Central memory CD8-positive, alpha-beta T cell (primary cell): ENCODE measurements around the gene CILP2.

Experiments
- ATAC-seq: fragments of 150-1000 bp; cut with Tn5 transposase; replicated peaks from 2 replicates; pipeline ENCODE4 v1.10.0; 2022; ENCODE audit warnings: mild to moderate bottlenecking, moderate FRiP score, moderate number of reproducible peaks; ENCODE audit not compliant: poor library complexity, severe bottlenecking; ENCODE audit errors: extremely low read depth
- DNase-seq, 2 donors: peaks; one replicate each; pipeline ENCODE4 v3.0.0; 2021; ENCODE audit warnings: low spot score in 2 of 2
- H3K27ac Mint-ChIP-seq: one replicate; pipeline ENCODE4 v1.8.0; 2022; ENCODE audit warnings: low read depth, mild to moderate bottlenecking, moderate library complexity, mixed read lengths
- H3K27me3 Mint-ChIP-seq: one replicate; pipeline ENCODE4 v1.8.0; 2022; ENCODE audit warnings: mixed read lengths
- H3K36me3 Mint-ChIP-seq: one replicate; pipeline ENCODE4 v1.8.0; 2022; ENCODE audit warnings: mild to moderate bottlenecking, moderate library complexity, mixed read lengths; ENCODE audit not compliant: insufficient read depth
- H3K4me1 Mint-ChIP-seq: one replicate; pipeline ENCODE4 v1.8.0; 2022; ENCODE audit warnings: mixed read lengths
- H3K4me3 Mint-ChIP-seq: one replicate; pipeline ENCODE4 v1.8.0; 2022; ENCODE audit warnings: mild to moderate bottlenecking, moderate library complexity, mixed read lengths
- H3K9me3 Mint-ChIP-seq: one replicate; pipeline ENCODE4 v1.8.0; 2022; ENCODE audit warnings: mixed read lengths

Gene CILP2, protein sequence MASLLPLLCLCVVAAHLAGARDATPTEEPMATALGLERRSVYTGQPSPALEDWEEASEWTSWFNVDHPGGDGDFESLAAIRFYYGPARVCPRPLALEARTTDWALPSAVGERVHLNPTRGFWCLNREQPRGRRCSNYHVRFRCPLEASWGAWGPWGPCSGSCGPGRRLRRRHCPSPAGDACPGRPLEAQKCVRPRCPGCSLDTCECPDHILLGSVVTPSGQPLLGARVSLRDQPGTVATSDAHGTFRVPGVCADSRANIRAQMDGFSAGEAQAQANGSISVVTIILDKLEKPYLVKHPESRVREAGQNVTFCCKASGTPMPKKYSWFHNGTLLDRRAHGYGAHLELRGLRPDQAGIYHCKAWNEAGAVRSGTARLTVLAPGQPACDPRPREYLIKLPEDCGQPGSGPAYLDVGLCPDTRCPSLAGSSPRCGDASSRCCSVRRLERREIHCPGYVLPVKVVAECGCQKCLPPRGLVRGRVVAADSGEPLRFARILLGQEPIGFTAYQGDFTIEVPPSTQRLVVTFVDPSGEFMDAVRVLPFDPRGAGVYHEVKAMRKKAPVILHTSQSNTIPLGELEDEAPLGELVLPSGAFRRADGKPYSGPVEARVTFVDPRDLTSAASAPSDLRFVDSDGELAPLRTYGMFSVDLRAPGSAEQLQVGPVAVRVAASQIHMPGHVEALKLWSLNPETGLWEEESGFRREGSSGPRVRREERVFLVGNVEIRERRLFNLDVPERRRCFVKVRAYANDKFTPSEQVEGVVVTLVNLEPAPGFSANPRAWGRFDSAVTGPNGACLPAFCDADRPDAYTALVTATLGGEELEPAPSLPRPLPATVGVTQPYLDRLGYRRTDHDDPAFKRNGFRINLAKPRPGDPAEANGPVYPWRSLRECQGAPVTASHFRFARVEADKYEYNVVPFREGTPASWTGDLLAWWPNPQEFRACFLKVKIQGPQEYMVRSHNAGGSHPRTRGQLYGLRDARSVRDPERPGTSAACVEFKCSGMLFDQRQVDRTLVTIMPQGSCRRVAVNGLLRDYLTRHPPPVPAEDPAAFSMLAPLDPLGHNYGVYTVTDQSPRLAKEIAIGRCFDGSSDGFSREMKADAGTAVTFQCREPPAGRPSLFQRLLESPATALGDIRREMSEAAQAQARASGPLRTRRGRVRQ

DNA sequence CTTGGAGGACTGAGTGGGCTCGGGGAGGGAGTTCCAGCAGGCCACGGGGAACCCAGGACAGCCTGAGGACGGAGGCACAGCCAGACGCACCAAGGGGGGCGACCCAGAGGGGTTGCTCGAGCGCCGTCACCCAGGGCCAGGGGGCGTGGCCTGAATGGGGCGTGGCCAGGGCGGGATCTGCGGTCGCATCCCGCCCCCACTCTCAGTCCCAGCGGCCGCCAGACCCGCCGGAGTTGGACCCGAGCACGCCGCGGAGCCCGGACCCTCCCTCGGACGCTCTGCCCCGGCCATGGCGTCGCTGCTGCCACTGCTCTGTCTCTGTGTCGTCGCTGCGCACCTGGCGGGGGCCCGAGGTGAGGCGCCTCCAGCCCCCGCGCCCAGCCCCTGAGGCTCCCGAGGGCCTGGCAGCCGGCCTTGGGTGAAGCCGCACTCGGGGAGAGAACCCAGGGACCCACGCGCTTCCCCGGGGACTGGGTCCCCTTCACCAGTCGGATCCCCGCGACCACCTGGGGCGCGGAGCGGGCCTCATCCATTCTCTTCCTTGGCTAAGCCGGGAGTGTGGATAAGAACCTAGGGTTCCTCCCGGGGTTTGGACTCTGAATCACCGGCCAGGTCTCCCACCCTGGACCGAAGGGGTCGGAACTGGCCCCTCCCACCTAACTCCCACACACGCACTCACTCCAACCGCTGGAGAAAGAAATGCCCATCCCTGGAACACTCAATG is at the start of gene CILP2:
TSS of gene CILP2 (plus strand) at position 205 of the 724 bp plus-strand sequence. CDS start at position 290, 85 bp downstream.
- H3K4me3 Mint-ChIP-seq: peak within 1 kb of the TSS; percentile 61
- peaks cover 11% of the 10 kb centered on the region for H3K27me3 Mint-ChIP-seq
- peaks cover 18% of the 10 kb centered on the region for H3K4me1 Mint-ChIP-seq
- peaks cover 7% of the 10 kb centered on the region for H3K36me3 Mint-ChIP-seq
- no peaks in the 10 kb centered on the region for H3K9me3 Mint-ChIP-seq
- peak within 1 kb of the TSS; percentile 74 for H3K27ac Mint-ChIP-seq
- ATAC-seq (no peak), DNase-seq (no peak)

DNA sequence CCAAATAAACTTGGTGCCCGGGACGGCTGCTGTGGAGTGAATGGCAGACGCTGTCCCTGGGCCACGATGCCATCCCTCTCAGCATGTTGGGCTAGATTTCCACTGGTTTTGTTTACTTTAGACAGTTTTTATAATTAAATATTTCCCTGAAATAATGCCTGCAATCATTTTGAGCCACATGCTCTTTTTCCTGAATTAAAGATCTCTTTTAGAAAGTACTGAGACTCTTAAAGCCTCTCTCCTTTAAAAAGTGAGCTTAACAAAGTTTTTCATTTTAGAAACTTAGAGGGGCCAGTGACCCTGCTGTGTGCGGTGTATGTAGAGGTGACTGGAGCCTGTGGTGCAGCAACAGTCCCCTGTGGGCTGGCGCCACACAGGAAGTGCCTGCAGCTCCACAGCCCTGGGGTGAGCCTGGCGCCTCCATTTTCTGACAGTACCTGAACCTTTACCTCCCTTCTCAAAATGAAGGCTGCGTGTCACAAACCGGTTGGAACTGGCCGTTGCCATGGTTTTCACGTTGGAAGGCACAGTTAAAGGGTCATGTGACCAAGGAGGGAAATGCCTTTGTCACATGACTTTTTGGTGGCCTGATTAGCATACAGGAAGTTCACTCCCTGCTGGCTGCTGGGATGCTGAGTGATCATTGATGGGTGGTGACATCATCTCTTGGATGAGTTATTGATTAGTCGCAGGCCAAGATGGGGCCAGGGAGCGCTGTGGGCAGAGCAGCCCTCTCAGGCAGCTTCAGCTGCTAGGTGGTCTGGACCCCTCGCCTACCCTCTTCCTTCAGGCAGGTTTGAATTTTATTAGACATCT is 49.0 kb upstream of the CILP2 start:
- H3K4me1 Mint-ChIP-seq: peaks cover 35% of the 10 kb centered on the region
- peak overlapping the region; percentile 97 for H3K27ac Mint-ChIP-seq

DNA sequence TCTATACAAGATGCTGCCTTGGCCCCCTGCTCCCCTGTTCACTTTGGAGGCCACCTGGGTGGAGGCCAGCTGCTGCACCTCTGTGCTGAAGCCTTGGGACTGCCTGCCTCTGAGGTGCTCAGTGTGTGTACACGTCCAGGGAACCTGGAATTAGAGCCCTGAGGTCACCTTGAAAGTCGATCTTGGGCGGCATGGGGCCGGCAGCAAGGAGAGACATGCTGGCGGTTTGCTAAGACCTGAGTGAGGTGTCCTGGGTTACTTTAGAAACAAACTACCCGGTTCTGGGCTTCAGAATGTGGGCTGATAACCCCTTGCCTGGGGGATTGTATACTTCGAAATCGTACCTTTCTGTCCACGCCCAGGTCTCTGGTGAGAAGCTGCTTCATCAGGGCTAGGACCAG is 48.3 kb upstream of the CILP2 start:
- peak; percentile 4 for ATAC-seq
- Mint-ChIP-seq H3K36me3 (peaks cover 31% of the 10 kb centered on the region), H3K27me3 (no peaks in the 10 kb centered on the region), H3K27ac (peak overlapping the region; percentile 97), H3K4me3 (peak overlapping the region; percentile 64), H3K4me1 (peaks cover 35% of the 10 kb centered on the region), H3K9me3 (no peaks in the 10 kb centered on the region)
- DNase-seq: peak in 1 of 2 donors; percentile 22

More for the DNA sequence above, 49.0 kb upstream of the CILP2 start:
- DNase-seq (peak; percentile 72 to 92), ATAC-seq (peak; percentile 97)
- peaks cover 27% of the 10 kb centered on the region for H3K36me3 Mint-ChIP-seq
- H3K4me3 Mint-ChIP-seq: peak overlapping the region; percentile 64
- no peaks in the 10 kb centered on the region for H3K27me3 Mint-ChIP-seq
- no peaks in the 10 kb centered on the region for H3K9me3 Mint-ChIP-seq

DNA sequence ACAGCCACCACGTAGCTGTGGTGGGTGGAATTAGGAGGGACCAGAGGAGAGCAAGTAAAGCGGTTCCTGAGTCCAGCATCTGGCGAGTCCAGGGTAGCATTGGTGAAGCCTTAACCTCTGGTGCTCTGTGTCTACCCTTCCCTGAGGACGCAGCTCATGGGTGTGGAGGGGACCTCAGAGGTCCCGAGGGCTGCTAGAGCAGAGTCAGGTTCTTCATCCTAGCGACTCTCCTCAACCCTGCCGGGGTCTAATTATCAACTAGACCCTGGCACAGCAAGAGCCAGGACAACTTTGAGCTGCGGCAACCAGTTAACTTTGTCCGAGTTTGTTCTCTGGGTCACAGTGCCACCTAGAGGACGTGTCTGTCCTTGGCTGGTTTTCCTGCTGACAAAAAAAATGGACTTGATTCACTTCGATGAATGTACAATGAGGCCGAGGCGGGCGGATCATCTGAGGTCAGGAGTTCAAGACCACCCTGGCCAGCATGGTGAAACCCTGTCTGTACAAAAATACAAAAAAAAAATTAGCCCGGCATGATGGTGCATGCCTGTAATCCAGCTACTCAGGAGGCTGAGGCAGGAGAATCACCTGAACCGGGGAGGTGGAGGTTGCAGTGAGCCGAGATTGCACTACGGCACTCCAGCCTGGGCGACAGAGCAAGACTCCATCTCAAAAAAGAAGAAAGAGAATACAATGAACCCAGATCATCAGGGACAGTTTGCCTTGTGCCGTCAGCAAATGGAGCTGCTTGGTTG is 47.7 kb upstream of the CILP2 start:
- peak overlapping the region; percentile 20 for H3K4me3 Mint-ChIP-seq
- peaks cover 35% of the 10 kb centered on the region for H3K4me1 Mint-ChIP-seq

DNA sequence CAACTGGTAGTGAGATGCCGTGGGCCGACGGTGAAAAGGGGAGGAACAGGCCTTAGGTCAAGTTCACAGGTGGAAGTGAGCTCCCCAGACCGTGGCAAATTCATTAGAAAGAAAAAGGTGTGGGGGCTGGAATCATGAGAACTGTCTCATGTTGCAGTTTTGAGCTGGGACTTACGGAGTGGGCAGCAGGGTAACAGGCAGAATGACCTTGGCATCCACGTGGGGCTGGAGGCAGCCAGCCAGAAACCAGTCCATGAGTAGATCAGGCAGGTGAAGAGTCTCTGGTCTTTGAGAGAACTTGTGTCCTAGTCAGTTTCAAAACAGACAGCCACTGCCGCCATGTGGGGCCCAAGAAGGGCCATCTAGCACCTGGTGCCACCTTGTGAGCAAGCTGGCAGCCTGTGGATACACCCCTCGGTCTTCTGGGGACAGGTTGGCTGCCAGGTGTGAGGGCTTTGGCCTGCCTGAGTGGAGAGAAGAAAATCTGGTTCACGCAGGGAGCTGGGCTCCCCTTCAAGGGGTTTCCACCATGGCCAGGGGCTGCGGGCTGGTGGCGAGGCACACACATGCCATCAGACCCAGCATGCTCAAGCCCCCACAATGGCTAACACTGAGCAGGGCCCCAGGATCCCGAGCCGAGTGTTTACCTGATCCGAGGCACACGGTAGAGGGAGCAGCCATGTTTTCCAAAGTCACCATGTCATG is 46.6 kb upstream of the CILP2 start:
- DNase-seq (no peak), ATAC-seq (no peak)
- Mint-ChIP-seq H3K9me3 (no peaks in the 10 kb centered on the region), H3K27me3 (no peaks in the 10 kb centered on the region), H3K4me1 (peaks cover 35% of the 10 kb centered on the region), H3K4me3 (no peak overlapping the region), H3K36me3 (peaks cover 42% of the 10 kb centered on the region), H3K27ac (no peak overlapping the region)

More for the DNA sequence above, 47.7 kb upstream of the CILP2 start:
- Mint-ChIP-seq H3K27me3 (no peaks in the 10 kb centered on the region), H3K36me3 (peaks cover 36% of the 10 kb centered on the region), H3K9me3 (no peaks in the 10 kb centered on the region), H3K27ac (peak overlapping the region; percentile 97)
- ATAC-seq: peak; percentile 13
- peak; percentile 77 to 79 for DNase-seq

DNA sequence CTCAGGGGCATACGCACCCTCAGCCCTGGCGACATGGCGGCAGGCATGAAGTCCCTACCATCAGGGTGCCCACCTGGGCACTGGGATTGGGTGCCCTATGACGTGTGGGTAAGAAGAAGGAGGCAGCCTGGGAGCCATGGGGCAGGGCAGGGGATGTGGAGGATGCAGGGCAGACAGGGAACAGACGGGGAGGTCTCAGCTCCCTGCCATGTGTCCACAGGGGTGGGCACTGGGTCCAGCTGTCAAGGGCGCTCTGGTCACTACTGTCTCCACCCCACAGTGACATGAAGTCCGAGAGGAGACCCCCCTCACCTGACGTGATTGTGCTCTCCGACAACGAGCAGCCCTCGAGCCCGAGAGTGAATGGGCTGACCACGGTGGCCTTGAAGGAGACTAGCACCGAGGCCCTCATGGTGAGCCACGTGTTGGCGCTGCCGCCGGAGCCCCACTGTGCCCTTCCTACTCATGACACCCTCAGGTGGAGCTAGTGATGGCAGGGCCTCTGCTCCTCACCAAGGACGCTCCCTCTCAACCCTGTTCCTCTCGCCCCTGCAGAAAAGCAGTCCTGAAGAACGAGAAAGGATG is 45.9 kb upstream of the CILP2 start:
- Mint-ChIP-seq H3K36me3 (peaks cover 47% of the 10 kb centered on the region), H3K4me1 (peaks cover 35% of the 10 kb centered on the region), H3K9me3 (no peaks in the 10 kb centered on the region), H3K27ac (no peak overlapping the region), H3K4me3 (no peak overlapping the region), H3K27me3 (no peaks in the 10 kb centered on the region)
- ATAC-seq (no peak), DNase-seq (no peak)

DNA sequence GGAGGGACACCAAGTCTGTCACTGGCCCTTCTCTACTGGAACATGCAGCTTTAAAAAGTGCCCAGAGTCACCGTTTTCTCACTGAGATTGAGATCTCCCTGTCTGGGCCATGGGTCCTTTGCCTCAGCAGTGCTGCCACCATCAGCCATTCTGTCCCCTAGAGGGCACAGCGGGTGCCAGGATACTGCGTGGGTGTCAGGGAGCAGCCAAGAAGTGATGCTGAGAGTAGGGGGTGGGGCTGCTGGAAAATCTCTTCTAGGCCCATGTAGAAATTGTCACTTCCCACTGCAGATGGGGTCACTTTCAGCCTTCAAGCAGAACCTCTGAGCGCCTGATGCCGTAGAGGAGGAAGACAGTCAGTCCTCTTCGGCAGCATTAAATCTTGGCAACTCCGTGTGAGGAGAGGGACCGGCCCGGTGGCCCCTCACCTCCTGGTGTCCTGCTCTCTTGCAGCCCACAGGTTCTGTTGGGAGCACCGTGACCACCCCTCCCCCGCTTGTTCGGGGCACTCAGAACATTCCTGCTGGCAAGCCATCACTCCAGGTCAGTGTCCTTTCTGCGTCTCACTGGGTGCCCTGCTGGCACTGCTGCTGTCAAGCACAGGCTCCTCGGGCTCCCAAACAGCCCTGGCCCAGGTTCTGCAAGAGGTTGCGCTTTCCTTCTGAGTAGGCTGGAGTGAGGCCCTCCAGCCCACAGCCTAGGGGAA is 44.1 kb upstream of the CILP2 start:
- peaks cover 50% of the 10 kb centered on the region for H3K36me3 Mint-ChIP-seq
- H3K4me1 Mint-ChIP-seq: peaks cover 18% of the 10 kb centered on the region
- no peak overlapping the region for H3K4me3 Mint-ChIP-seq
- H3K9me3 Mint-ChIP-seq: no peaks in the 10 kb centered on the region
- no peaks in the 10 kb centered on the region for H3K27me3 Mint-ChIP-seq
- no peak overlapping the region for H3K27ac Mint-ChIP-seq
- DNase-seq (no peak), ATAC-seq (no peak)

DNA sequence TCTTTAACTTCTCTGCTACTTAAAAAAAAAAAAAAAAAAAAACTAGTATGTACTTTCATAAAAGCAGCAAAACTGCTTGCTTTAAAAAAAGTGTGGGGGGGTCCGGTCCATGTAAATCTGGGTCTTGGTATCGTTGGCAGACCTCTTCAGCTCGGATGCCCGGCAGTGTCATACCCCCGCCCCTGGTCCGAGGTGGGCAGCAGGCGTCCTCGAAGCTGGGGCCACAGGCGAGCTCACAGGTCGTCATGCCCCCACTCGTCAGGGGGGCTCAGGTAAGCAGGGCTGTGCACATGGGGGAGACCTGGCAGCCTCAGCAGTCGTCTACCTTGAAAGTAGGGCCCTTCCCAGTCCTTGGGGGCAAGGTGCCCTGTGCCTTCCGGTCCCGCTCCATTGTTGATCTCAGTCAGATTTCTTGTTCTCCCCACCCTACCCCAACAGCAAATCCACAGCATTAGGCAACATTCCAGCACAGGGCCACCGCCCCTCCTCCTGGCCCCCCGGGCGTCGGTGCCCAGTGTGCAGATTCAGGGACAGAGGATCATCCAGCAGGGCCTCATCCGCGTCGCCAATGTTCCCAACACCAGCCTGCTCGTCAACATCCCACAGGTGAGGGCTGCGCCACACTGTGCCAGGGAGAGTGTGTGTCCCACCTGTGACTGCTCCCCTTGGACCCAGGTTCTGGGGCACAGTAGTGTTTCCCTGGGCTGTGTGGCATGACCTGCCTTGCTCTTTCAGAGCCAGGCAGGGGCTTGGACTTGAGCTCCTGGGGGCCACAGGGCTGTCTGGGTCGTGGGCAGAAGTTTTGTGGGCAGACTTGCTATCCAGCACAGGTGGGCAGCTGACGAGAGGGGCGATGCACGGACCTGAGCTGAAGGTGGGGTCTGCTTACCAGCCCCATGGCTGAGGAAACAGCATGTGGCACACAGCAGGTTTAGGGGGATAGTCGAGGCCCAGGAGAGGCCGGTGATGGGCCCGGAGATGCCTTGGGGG is 42.2 kb upstream of the CILP2 start:
- no peaks in the 10 kb centered on the region for H3K9me3 Mint-ChIP-seq
- H3K36me3 Mint-ChIP-seq: peaks cover 49% of the 10 kb centered on the region
- no peaks in the 10 kb centered on the region for H3K27me3 Mint-ChIP-seq
- H3K4me3 Mint-ChIP-seq: no peak overlapping the region
- H3K27ac Mint-ChIP-seq: no peak overlapping the region
- no peak for ATAC-seq
- no peak for DNase-seq
- H3K4me1 Mint-ChIP-seq: no peaks in the 10 kb centered on the region
